Hematopoietic multipotent progenitor cell treated with erythropoietin and hydrocortisone succinate and interleukin-3 and kit ligand, for 8 days (in vitro differentiated cells): ENCODE measurements around the gene L3HYPDH.

ENCODE experiments used
- DNase-seq: peaks from one replicate; pipeline ENCODE4 v3.0.0-alpha.2; 2015

Gene L3HYPDH

DNA sequence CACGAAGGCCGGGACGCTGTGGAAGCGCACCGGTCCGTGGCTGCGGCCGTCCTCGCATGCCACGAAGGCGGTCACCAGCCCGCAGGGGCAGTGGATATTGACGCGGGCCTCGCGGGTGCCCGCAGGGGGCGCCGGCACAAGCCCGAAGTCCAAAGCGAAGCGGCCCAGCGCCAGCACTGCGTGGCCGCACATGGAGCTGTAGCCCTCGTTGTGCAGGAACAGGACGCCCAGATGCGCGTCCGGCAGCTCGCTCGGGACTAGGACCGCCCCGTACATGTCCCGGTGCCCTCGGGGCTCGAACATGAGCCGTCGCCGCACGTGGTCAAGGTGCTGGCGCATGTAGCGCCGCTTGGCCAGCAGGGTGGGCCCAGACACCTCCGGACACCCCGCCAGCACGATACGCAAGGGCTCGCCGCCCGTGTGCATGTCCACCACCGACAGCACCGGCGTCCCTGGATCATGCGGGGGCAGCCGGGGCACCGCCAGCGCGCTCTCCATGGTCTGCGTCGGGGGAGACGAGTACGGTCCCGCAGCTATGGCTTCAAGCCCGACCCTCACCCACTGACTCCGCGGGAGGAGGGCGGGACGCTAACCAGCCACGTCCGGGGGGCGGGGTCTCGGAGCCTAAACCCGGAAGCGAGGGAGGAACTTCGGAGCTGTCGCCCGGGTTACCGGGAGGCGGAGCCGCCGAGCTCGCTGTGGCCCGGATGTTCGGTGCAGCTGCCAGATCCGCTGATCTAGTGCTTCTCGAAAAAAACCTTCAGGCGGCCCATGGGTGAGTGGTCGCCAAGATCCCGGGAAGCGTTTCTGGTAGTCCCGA, at the start of gene L3HYPDH, which contains the start of gene JKAMP:
TSS of gene L3HYPDH (minus strand) at position 590 of the 820 bp plus-strand sequence. CDS start at position 498, 92 bp downstream.
TSS of gene JKAMP (plus strand) at position 699 of the 820 bp plus-strand sequence. CDS start at position 772, 73 bp downstream.
- DNase-seq, result peak; percentile 96

DNA sequence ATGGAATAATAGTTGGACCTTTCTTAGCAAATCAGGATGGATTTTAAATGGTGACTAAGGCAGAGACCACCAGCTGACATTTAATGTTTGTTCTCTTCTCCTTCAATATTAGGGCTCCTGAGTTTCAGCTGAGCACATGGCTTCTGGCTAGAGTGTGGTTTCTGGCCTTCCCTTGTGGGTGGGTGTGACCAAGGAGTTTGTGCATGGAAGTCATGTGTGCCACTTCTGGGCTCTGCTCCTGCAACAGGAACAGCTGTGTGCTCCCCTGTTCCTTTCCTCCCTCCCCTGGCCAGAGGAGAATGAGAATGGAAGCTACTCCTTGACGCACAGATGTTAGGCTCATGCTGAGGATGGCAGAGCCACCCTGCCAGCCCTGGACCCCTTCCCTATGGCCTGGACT, 48.2 kb upstream of the L3HYPDH start:
- DNase-seq, result no peak

- no peak for DNase-seq
Measured at GRCh38 chr14:59530349-59530748, 46.1 kb upstream of the L3HYPDH start.

DNA sequence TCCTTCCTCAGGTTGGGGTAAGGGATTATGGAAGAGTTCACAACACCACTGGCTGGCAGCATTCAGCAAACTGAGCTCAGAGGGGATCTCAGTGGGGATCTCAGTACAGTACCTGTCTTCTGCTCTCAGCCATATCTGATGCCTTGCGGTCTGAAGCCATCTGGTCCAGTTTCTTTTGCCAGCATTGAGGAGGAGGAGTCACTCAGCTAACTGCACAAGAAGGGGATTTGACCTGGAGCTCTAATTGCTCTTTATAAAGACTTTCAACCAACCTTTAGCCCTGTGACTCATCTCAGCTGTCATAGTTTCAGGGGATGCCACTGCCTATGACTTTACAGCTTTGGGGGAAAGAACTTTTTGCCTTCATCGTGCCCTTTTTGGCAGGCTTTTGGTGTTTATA, 45.0 kb upstream of the L3HYPDH start:
- DNase-seq, result no peak

GRCh38 chr14:59520224-59520623, 36.0 kb upstream of the L3HYPDH start:
- no peak for DNase-seq

GRCh38 chr14:59511916-59512575, 27.8 kb upstream of the L3HYPDH start:
- peak; percentile 9 for DNase-seq

- no peak for DNase-seq
Measured at GRCh38 chr14:59510966-59511365, 26.8 kb upstream of the L3HYPDH start.

- no peak for DNase-seq
Measured at GRCh38 chr14:59510001-59510400, 25.8 kb upstream of the L3HYPDH start.

GRCh38 chr14:59509101-59509500, 24.9 kb upstream of the L3HYPDH start:
- no peak for DNase-seq

DNA sequence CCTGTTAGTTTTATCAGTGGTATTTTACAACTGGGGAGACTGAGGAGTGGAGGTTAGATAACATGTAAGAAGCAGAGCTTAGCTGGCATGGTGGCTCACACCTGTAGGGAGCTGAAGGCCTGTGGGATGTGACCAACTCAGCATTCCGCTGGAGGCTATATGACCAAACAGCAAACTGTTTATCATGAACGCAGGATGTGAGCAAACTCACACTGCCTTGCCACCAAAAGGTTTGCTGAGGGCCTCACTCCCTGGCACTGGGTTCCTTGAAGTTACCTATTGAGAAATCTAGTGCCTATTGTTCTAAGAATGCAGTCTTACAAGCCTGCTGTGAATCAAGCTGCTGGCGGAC, 23.5 kb upstream of the L3HYPDH start:
- no peak for DNase-seq

DNA sequence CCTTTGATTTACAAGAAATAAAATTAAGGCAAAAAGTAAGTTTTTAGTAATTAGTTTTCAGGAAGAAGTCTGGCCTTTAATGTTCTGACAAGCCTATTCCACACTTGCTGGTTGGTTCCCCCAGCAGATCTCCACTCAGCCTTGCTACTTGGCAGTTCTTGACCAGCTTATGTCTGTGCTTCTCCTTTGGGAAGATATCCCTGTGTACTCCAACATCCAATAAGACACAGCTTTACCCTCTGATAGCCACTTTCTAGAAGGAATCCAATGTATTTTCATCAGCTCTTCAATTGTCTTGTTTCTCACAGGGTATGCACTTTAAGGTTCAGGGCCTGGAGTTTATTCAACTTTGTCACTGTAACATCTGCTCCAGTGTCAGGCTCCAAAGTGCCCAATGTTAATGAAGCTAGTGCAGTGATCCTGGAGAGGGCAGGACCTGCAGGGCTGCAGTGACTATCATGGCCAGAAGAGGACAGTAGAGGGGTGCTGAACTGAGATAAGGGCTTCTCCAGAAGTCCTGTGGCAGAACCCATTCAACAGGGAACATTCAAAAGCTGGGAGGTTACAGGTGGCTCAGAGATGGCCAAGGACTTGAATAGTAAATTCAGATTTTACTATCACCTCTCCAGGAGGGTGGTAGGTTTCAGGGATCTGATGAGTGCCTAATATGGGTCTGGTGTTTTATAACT, 23.0 kb upstream of the L3HYPDH start:
- peak; percentile 78 for DNase-seq

- DNase-seq, result no peak
Measured at GRCh38 chr14:59503256-59503655, 19.0 kb upstream of the L3HYPDH start.

DNA sequence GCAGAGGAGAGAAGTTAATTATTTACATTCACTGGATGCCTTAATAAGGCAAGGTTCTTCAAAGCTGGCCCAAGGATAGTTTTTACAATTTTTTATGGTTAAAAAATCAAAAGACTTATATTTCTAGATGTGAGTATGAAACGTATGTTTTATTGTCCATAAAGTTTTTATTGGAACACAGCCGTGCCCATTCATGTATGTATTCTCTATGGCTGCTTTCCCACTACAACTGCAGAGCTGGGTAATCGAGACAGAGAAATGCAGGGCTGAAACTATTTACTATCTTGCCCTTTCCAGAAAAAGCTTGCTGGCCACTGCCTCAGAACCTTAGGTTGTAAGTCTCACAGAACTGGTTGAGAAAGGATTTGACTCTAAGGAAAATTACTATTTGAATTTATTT, 16.5 kb upstream of the L3HYPDH start:
- DNase-seq, result no peak

DNA sequence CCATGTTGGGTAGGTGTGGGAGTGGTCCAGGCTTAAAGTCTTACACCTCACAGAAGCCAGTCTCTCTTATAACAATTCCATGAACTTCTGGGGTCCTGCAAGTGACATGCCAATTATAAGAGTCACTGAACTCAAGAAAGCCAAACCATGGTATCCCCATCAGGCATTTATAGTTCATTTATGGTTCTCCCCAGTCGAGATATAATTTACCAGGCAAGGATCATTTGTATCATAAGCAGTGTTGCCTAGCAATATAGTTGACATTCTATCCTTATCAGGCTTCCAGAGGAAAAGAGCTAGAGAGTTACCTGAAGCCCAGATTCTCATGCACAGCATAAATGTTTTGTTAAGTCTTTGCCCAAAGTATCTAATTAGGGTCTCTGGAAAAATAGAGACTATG, 8.2 kb upstream of the L3HYPDH start:
- DNase-seq, result no peak

- no peak for DNase-seq
Measured at GRCh38 chr14:59490756-59491155, 6.5 kb upstream of the L3HYPDH start.

- no peak for DNase-seq
Measured at GRCh38 chr14:59484639-59485175, 499 bp upstream of the L3HYPDH start.

- no peak for DNase-seq
Measured at GRCh38 chr14:59483363-59483762, 845 bp downstream of the L3HYPDH start.

DNA sequence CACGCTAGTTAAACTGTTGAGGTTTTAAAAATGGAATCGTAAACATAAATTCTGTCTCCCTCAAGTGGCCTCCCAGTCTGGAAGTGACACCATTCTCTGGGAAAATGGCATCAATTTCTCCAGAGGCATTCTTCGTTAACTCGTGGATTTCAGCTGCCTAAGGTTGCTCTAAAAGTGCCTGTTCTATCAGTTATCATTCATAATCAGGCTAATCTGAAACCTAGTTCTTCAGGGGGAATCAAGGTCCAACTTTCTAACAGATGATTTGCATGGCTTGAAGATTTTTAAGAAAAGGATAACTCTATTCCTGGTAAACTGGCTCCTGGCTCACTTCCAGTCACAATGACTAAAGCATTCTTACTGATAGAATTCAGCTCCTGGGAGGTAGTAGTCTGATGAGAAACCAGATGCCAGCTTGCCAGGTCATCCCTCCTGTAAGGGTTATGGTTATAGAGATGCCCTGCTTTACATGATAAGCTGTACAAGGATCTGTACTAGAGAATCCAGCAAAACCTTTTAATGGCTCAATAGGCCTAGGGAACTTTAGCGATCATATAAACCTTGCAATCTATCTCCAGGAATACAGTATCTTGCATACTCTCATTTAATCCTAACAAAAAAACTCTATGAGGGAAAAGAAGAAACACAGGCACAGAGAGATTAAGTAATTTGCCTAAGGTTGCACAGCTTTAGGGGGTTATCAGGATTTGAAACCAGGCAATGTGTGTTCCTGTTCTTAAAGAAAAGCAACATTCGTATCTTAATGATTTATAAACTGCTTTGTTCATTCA, 1.5 kb downstream of the L3HYPDH start:
- peak; percentile 90 for DNase-seq

GRCh38 chr14:59481871-59482540, 2.2 kb downstream of the L3HYPDH start:
- no peak for DNase-seq

DNA sequence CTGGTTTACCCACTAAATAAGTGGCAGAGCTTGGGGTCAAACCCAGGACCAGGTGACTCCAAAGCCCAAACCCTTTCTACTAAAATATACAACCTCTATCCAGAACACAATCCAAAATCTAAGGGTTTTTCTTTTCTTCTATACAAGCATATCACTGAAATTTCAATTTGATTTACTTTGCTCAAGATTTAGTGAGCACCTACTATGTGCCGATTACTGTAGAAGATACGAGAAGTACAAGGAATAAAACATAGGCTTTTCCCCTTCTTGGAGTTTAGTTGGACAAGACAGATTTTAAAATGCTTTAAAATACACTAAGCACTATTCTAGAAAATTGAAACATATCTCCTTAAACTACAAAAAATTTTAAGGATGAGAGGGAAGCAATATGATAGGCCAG, 2.8 kb downstream of the L3HYPDH start:
- no peak for DNase-seq

- DNase-seq, result no peak
Measured at GRCh38 chr14:59480166-59480565, 4.0 kb downstream of the L3HYPDH start.

DNA sequence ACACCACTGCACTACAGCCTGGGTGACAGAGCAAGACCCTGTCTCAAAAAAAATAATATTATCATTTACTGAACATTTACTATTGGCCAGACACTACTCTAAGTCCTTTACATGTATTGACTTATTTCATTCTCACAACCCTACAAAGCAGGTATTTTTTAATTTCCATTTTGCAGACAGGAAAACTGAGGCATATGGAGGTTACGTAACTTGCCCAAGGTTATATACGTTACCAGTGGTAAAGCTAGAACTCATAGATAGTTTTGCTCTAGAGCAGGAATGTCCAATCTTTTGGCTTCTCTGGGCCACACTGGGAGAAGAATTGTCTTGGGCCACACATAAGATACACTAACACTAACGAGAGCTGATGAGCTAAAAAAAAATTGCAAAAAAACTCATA, 5.7 kb downstream of the L3HYPDH start:
- DNase-seq, result no peak
